Thyroid gland (tissue), 4 donors: ENCODE data around the gene OPTC.

Source experiments
- POLR2A ChIP-seq, 2 donors: fragments of 450-650 bp; IDR thresholded peaks; one replicate each; pipeline ENCODE4 v1.6.1; 2017; ENCODE audit warnings: antibody characterized with exemption in 2 of 2, mild to moderate bottlenecking in 2 of 2, moderate library complexity in 1 of 2
- TF ChIP-seq, protein P1 (sequence below), 6 experiments: fragments of 200-600 bp in 3 of 6; fragments of 450-650 bp in 3 of 6; sonication (generic) in 3 of 6; IDR thresholded peaks; one replicate each; pipeline ENCODE4 v1.5.1; 2016 to 2019; ENCODE audit warnings: antibody characterized with exemption in 6 of 6, mild to moderate bottlenecking in 2 of 6, inconsistent platforms in 1 of 6, moderate library complexity in 1 of 6

DNA sequence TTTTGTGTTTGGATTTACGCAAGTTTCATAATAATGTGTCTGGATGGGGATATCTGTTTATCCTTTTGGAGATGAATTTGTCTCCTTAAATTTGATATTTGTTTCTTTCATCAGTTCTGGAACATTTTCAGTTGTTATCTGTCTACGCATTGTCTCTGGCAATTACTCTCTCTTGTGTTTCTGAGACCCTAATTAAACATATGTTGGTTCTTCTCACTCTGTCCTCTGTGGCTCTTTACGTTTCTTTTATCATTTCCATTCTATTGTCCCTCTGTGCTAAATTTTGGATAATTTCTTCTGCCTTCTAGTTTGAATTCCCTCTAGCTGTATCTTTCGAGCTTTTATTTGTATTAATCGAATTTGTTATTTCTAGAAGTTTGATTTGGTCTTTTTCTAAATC lies 35.9 kb upstream of the OPTC start:
- TF ChIP-seq, protein P1, sequence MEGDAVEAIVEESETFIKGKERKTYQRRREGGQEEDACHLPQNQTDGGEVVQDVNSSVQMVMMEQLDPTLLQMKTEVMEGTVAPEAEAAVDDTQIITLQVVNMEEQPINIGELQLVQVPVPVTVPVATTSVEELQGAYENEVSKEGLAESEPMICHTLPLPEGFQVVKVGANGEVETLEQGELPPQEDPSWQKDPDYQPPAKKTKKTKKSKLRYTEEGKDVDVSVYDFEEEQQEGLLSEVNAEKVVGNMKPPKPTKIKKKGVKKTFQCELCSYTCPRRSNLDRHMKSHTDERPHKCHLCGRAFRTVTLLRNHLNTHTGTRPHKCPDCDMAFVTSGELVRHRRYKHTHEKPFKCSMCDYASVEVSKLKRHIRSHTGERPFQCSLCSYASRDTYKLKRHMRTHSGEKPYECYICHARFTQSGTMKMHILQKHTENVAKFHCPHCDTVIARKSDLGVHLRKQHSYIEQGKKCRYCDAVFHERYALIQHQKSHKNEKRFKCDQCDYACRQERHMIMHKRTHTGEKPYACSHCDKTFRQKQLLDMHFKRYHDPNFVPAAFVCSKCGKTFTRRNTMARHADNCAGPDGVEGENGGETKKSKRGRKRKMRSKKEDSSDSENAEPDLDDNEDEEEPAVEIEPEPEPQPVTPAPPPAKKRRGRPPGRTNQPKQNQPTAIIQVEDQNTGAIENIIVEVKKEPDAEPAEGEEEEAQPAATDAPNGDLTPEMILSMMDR (IDR thresholded peaks at IDR 0.05) = no peak
- no peak for TF ChIP-seq POLR2A (IDR thresholded peaks at IDR 0.05)
